ENCODE results near the gene PERM1.
A peak's percentile ranks its signal among the peaks of the same experiment; 100 is the strongest.

PERM1 gene

DNA sequence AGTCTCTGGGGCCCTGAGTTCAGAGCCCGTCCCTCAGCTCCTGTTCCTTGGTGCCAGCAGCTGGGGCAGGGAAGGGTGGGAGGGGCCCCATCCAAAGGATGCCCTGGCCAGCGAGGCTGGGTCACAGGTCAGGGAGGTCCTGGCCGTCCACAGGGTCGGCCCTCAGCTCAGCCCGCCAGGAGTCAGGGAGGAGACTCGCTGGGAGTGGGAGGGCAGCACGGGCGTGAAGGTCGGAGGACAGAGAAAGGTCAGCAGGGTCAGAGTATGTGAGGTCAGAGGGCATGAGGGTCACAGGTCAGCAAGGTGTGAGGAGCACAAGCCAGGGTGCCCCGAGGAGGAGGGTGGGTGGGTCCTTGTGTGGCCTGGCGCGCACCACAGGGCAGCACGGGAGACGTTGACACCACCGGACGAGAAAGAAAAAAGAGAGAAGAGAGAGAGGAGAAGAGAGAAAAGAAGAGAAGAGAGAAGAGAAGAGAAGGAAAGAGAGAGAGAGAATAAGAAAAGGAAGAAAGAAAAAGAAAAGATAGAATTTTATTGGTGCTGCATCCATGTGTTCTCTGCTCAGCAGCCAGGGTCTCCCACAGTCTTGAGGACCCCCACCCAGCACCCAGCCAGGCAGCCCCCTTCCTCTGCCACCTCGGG, 7.1 kb downstream of the PERM1 start:
- H3K36me3 ChIP-seq (replicated peaks in 1 of 2; ENCODE audit: control insufficient read depth in 2 of 2, insufficient read depth in 2 of 2, low read length in 2 of 2) = no peaks in the 10 kb centered on the region
- no peak overlapping the region for H4K91ac ChIP-seq (ENCODE audit: low read depth, low read length, poor library complexity)
- no peak overlapping the region for H2BK12ac ChIP-seq (ENCODE audit: low read length)
- no peak overlapping the region for H3K4me2 ChIP-seq (ENCODE audit: insufficient read depth, low read length, poor library complexity, severe bottlenecking)
- H2AK5ac ChIP-seq (ENCODE audit: low read depth, low read length) = peak overlapping the region; percentile 68
- peak overlapping the region; percentile 58 for H2BK15ac ChIP-seq (ENCODE audit: low read length)
- no peak overlapping the region for H3K27ac ChIP-seq (replicated peaks; ENCODE audit: low read length)
- peaks cover 5 to 69% (median 32%) of the 10 kb centered on the region in 3 experiments for H3K27me3 ChIP-seq (ENCODE audit: control insufficient read depth in 3 of 3, insufficient read depth in 3 of 3, low read depth in 1 of 3, low read length in 3 of 3)
- H2AFZ ChIP-seq (ENCODE audit: low read length) = no peak overlapping the region
- no peak overlapping the region for H3K23ac ChIP-seq (ENCODE audit: low read depth, low read length, poor library complexity)
- DNase-seq (ENCODE audit: low spot score) = no peak
- no peaks in the 10 kb centered on the region for H3K79me1 ChIP-seq (ENCODE audit: low read depth, low read length)
- H2BK5ac ChIP-seq (ENCODE audit: low read length) = peak overlapping the region; percentile 60
- no peak overlapping the region for H3K9ac ChIP-seq (ENCODE audit: low read depth, low read length, poor library complexity)
- H3K9me3 ChIP-seq (replicated peaks in 1 of 2; ENCODE audit: control insufficient read depth in 2 of 2, insufficient read depth in 1 of 2, low read depth in 1 of 2, low read length in 2 of 2) = no peaks in the 10 kb centered on the region
- peaks cover 1 to 4% of the 10 kb centered on the region in 2 donors for H3K4me1 ChIP-seq (ENCODE audit: control insufficient read depth in 2 of 2, insufficient read depth in 1 of 2, low read depth in 1 of 2, low read length in 2 of 2)
- H4K8ac ChIP-seq (ENCODE audit: low read depth, low read length) = no peak overlapping the region
- H3K14ac ChIP-seq (ENCODE audit: low read length) = peak overlapping the region; percentile 38
- peak overlapping the region in 1 of 2 donors; percentile 58 for H3K4me3 ChIP-seq (ENCODE audit: low read length in 2 of 2)
- H2BK120ac ChIP-seq (ENCODE audit: low read depth, low read length) = no peak overlapping the region
- no CpG with 5 or more reads among the region's 17 CpGs for WGBS, 2 donors (ENCODE audit: extremely low coverage in 2 of 2, insufficient read length in 2 of 2, insufficient replicate concordance in 1 of 2)
- no peak overlapping the region for H3K4ac ChIP-seq (ENCODE audit: low read length)
- H3K18ac ChIP-seq (ENCODE audit: low read length) = no peak overlapping the region

DNA sequence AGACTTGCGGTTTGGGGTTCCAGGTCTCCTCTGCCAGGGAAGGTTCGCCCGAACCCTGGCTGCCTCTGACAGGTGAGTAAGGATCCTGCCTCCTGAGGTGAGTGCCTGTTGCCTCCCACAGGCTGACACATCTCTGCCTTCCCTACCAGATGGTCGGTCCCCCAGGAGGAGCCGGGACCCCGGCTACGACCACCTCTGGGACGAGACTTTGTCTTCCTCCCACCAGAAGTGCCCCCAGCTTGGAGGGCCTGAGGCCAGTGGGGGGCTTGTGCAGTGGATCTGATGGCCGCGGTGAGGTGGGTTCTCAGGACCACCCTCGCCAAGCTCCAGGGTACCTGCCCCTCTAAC, 7.6 kb downstream of the PERM1 start:
- H3K18ac ChIP-seq (ENCODE audit: low read length) = no peak overlapping the region
- peaks cover 0 to 5% of the 10 kb centered on the region in 2 donors for H3K9me3 ChIP-seq (replicated peaks in 1 of 2; ENCODE audit: control insufficient read depth in 2 of 2, insufficient read depth in 1 of 2, low read depth in 1 of 2, low read length in 2 of 2)
- no peak for DNase-seq (ENCODE audit: low spot score)
- H3K9ac ChIP-seq (ENCODE audit: low read depth, low read length, poor library complexity) = no peak overlapping the region
- no peak overlapping the region for H3K4ac ChIP-seq (ENCODE audit: low read length)
- WGBS, 2 donors (ENCODE audit: extremely low coverage in 2 of 2, insufficient read length in 2 of 2, insufficient replicate concordance in 1 of 2) = no CpG with 5 or more reads among the region's 11 CpGs
- peak overlapping the region; percentile 70 for H2AK5ac ChIP-seq (ENCODE audit: low read depth, low read length)
- peaks cover 5 to 69% (median 38%) of the 10 kb centered on the region in 3 experiments for H3K27me3 ChIP-seq (ENCODE audit: control insufficient read depth in 3 of 3, insufficient read depth in 3 of 3, low read depth in 1 of 3, low read length in 3 of 3)
- peak overlapping the region; percentile 65 for H3K23ac ChIP-seq (ENCODE audit: low read depth, low read length, poor library complexity)
- H3K4me1 ChIP-seq (ENCODE audit: control insufficient read depth in 2 of 2, insufficient read depth in 1 of 2, low read depth in 1 of 2, low read length in 2 of 2) = peaks cover 1 to 4% of the 10 kb centered on the region in 2 donors
- H3K4me2 ChIP-seq (ENCODE audit: insufficient read depth, low read length, poor library complexity, severe bottlenecking) = no peak overlapping the region
- H2BK12ac ChIP-seq (ENCODE audit: low read length) = no peak overlapping the region
- peak overlapping the region; percentile 81 for H2BK120ac ChIP-seq (ENCODE audit: low read depth, low read length)
- peak overlapping the region; percentile 67 for H2BK15ac ChIP-seq (ENCODE audit: low read length)
- peaks cover 0 to 2% of the 10 kb centered on the region in 2 donors for H3K36me3 ChIP-seq (replicated peaks in 1 of 2; ENCODE audit: control insufficient read depth in 2 of 2, insufficient read depth in 2 of 2, low read length in 2 of 2)
- no peaks in the 10 kb centered on the region for H3K79me1 ChIP-seq (ENCODE audit: low read depth, low read length)
- H3K27ac ChIP-seq (replicated peaks; ENCODE audit: low read length) = no peak overlapping the region
- H4K8ac ChIP-seq (ENCODE audit: low read depth, low read length) = no peak overlapping the region
- H2AFZ ChIP-seq (ENCODE audit: low read length) = no peak overlapping the region
- no peak overlapping the region for H4K91ac ChIP-seq (ENCODE audit: low read depth, low read length, poor library complexity)
- H3K4me3 ChIP-seq (ENCODE audit: low read length in 2 of 2) = no peak overlapping the region
- H2BK5ac ChIP-seq (ENCODE audit: low read length) = peak overlapping the region; percentile 60
- no peak overlapping the region for H3K14ac ChIP-seq (ENCODE audit: low read length)

DNA sequence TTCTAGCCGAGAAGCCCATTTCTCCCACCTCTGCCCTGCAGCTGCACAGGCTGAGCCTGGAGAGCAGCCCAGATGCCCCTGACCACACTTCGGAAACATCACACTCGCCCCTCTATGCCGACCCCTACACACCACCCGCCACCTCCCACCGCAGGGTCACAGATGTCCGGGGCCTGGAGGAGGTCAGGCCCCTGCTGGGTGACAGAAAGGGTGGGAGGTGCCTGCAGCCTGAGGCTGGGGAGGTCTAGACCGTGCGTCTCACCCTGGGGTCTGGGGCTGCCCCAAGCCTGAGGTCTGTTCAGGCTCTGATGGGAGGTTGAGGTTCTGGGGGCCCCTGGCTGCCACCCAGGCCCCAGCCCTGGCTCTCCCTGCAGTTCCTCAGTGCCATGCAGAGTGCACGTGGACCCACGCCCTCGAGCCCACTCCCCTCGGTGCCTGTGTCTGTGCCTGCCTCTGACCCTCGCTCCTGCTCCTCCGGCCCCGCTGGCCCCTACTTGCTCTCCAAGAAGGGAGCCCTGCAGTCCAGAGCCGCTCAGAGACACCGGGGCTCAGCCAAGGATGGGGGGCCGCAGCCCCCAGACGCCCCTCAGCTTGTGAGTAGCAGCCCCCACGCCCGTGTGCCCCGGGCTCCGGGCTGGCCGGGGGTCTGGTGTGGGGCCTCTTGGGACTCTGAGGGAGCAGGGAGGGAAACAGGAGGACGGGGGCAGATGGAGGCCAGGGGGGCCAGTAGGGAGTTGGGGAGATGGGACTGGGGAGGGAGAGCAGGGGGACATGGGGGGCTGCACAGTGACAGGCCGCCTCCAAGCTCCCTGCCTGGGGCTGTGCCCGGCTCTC, 8.2 kb downstream of the PERM1 start:
- Histone ChIP-seq H3K9me3 (replicated peaks in 1 of 2; ENCODE audit: control insufficient read depth in 2 of 2, insufficient read depth in 1 of 2, low read depth in 1 of 2, low read length in 2 of 2) (peaks cover 0 to 6% of the 10 kb centered on the region in 2 donors), H3K27me3 (ENCODE audit: control insufficient read depth in 3 of 3, insufficient read depth in 3 of 3, low read depth in 1 of 3, low read length in 3 of 3) (peaks cover 5 to 73% (median 44%) of the 10 kb centered on the region in 3 experiments), H3K4me1 (ENCODE audit: control insufficient read depth in 2 of 2, insufficient read depth in 1 of 2, low read depth in 1 of 2, low read length in 2 of 2) (peaks cover 1 to 4% of the 10 kb centered on the region in 2 donors), H3K27ac (replicated peaks; ENCODE audit: low read length) (no peak overlapping the region), H2AFZ (ENCODE audit: low read length) (no peak overlapping the region), H3K14ac (ENCODE audit: low read length) (peak overlapping the region; percentile 56), H2BK5ac (ENCODE audit: low read length) (no peak overlapping the region), H3K36me3 (replicated peaks in 1 of 2; ENCODE audit: control insufficient read depth in 2 of 2, insufficient read depth in 2 of 2, low read length in 2 of 2) (peaks cover 0 to 2% of the 10 kb centered on the region in 2 donors), H2BK12ac (ENCODE audit: low read length) (no peak overlapping the region), H2BK120ac (ENCODE audit: low read depth, low read length) (peak overlapping the region; percentile 81), H3K18ac (ENCODE audit: low read length) (no peak overlapping the region), H3K23ac (ENCODE audit: low read depth, low read length, poor library complexity) (no peak overlapping the region), H3K79me1 (ENCODE audit: low read depth, low read length) (no peaks in the 10 kb centered on the region), H4K91ac (ENCODE audit: low read depth, low read length, poor library complexity) (no peak overlapping the region), H3K4me2 (ENCODE audit: insufficient read depth, low read length, poor library complexity, severe bottlenecking) (no peak overlapping the region), H3K4ac (ENCODE audit: low read length) (peak overlapping the region; percentile 76), H2AK5ac (ENCODE audit: low read depth, low read length) (peak overlapping the region; percentile 90), H2BK15ac (ENCODE audit: low read length) (peak overlapping the region; percentile 67), H3K4me3 (ENCODE audit: low read length in 2 of 2) (no peak overlapping the region), H4K8ac (ENCODE audit: low read depth, low read length) (no peak overlapping the region), H3K9ac (ENCODE audit: low read depth, low read length, poor library complexity) (peak overlapping the region; percentile 60)
- no peak for DNase-seq (ENCODE audit: low spot score)
- WGBS, 2 donors (ENCODE audit: extremely low coverage in 2 of 2, insufficient read length in 2 of 2, insufficient replicate concordance in 1 of 2) = no CpG with 5 or more reads among the region's 28 CpGs
